Measurements from ENCODE around the gene PORCN.

DNA sequence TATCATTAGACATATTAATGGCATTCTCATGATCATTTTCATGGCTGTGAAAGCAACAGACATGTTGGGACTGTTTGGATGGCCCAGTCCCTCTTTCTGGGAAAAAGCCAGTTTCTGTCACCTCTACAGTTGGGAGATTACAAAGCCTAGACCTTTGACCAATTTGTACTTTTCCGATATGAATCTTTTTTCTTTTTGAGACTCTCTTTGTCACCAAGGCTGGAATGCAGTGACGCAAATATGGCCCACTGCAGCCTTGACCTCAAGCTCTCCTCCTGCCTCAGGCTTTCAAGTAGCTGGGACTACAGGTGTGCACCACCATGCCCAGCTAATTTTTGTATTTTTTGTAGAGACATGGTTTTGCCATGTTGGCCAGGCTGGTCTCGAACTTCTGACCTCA is 40.1 kb downstream of the PORCN start:
- TF ChIP-seq, protein P1, sequence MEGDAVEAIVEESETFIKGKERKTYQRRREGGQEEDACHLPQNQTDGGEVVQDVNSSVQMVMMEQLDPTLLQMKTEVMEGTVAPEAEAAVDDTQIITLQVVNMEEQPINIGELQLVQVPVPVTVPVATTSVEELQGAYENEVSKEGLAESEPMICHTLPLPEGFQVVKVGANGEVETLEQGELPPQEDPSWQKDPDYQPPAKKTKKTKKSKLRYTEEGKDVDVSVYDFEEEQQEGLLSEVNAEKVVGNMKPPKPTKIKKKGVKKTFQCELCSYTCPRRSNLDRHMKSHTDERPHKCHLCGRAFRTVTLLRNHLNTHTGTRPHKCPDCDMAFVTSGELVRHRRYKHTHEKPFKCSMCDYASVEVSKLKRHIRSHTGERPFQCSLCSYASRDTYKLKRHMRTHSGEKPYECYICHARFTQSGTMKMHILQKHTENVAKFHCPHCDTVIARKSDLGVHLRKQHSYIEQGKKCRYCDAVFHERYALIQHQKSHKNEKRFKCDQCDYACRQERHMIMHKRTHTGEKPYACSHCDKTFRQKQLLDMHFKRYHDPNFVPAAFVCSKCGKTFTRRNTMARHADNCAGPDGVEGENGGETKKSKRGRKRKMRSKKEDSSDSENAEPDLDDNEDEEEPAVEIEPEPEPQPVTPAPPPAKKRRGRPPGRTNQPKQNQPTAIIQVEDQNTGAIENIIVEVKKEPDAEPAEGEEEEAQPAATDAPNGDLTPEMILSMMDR (IDR thresholded peaks at IDR 0.05) = no peak
- TF ChIP-seq EP300 (IDR thresholded peaks at IDR 0.05) = no peak
- no peak for TF ChIP-seq POLR2A (IDR thresholded peaks at IDR 0.05)
- no peak for TF ChIP-seq POLR2AphosphoS5 (IDR thresholded peaks at IDR 0.05)

Measured in sigmoid colon (tissue), 4 donors.